Measurements from ENCODE around the gene CTCF.

DNA sequence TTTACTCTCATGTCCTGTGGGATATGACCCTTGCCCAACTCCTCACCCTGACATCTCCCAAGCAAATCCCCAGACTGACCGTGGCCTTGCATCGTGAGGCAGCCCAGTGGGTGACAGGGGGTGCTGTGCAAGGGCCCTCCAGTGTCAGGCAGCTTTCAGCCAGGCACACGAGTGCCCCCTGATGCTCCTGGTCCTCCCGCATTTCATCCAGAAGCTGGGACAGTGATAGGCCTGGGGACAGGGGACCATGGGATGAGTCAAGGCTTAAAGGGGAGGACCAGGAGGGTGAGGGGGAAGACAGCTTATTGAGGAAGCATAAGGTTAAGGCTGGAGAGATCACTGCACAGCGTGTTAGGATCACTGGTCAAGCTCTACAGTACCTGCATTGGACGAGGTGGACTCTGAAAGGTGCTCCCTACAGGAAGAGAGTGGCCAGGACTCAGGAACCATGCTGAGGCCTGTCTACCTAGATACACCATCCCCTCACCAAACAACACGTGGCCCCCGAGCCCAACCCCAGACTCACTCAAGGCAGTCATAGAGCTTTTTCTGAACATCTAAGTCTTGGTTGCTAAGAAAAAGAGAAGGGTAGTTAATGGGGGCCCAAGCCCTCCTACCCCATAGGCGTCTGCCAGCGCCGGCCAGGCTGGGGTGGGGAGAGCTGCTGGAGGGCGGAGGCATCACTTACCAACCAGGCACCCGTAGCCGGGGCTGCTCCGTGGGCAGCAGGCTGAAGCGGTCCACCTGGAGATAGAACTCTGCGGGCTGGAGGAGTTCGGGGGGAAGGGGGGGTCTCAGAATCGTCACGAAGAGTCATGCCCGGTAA, 96.7 kb downstream of the CTCF start:
- TF ChIP-seq EZH2 (IDR thresholded peaks at IDR 0.05; ENCODE audit: low read depth, unreplicated experiment) (no peak), CTCF (conservative IDR thresholded peaks at IDR 0.05; ENCODE audit: low read depth in 2 of 2) (no peak), CREB1 (CRISPR knock-in tag; IDR thresholded peaks at IDR 0.05; ENCODE audit: low read depth) (no peak)
- TF ChIP-seq, protein P1, sequence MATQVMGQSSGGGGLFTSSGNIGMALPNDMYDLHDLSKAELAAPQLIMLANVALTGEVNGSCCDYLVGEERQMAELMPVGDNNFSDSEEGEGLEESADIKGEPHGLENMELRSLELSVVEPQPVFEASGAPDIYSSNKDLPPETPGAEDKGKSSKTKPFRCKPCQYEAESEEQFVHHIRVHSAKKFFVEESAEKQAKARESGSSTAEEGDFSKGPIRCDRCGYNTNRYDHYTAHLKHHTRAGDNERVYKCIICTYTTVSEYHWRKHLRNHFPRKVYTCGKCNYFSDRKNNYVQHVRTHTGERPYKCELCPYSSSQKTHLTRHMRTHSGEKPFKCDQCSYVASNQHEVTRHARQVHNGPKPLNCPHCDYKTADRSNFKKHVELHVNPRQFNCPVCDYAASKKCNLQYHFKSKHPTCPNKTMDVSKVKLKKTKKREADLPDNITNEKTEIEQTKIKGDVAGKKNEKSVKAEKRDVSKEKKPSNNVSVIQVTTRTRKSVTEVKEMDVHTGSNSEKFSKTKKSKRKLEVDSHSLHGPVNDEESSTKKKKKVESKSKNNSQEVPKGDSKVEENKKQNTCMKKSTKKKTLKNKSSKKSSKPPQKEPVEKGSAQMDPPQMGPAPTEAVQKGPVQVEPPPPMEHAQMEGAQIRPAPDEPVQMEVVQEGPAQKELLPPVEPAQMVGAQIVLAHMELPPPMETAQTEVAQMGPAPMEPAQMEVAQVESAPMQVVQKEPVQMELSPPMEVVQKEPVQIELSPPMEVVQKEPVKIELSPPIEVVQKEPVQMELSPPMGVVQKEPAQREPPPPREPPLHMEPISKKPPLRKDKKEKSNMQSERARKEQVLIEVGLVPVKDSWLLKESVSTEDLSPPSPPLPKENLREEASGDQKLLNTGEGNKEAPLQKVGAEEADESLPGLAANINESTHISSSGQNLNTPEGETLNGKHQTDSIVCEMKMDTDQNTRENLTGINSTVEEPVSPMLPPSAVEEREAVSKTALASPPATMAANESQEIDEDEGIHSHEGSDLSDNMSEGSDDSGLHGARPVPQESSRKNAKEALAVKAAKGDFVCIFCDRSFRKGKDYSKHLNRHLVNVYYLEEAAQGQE (IDR thresholded peaks at IDR 0.05; ENCODE audit: unreplicated experiment): no peak
